ENCODE data around the gene C1orf35. TPM values are rescaled to one million over a fixed set of nuclear protein-coding genes. Genes with fewer than 3 reads are reported as not detected.

Gene C1orf35
- total RNA-seq, 1 donor from 2014 or later = 12.5 TPM

DNA sequence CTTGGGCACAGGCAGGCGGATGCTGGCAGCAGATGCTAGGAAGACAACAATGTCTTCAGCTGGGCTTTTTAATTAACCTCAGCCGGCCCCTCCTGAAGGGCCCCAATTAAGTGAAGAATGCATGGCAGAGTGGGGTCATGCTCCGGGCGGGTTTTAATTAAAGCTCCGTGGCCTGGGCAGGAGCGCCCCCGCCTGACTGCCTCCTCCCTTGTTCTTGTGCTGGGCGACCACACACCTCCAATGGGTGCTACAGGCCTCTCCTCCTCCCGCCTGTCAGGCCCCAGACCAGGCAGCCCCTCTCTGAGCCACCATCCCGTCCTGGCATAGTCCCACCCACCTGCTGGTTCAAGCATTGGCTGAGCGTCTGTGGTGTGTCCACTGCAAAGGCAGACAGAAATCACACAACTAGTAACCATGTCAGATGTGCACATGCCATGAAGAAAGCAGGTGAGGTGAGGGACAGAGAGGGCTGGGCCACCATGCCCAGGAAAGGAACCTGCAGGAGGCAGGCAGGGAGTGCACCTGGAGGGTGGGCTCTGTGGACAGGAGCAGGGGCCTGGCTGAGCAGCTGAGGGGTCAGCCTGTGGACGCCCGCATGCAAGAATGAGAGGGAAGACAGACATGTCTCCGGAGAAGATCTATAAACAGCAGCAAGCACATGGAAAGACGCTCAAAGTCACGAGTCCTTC lies 29.1 kb downstream of the C1orf35 start:
- H3K4me3 ChIP-seq = no peak overlapping the region
- no peaks in the 10 kb centered on the region for H3K36me3 ChIP-seq
- DNase-seq (peak; percentile 63), ATAC-seq (peak; percentile 39)
- H3K9me3 ChIP-seq = no peaks in the 10 kb centered on the region
- H3K27me3 ChIP-seq = no peaks in the 10 kb centered on the region
- H3K27ac ChIP-seq = no peak overlapping the region
- intact Hi-C loops (cut with DNase I) = no loop called here
- TF ChIP-seq, protein P1, sequence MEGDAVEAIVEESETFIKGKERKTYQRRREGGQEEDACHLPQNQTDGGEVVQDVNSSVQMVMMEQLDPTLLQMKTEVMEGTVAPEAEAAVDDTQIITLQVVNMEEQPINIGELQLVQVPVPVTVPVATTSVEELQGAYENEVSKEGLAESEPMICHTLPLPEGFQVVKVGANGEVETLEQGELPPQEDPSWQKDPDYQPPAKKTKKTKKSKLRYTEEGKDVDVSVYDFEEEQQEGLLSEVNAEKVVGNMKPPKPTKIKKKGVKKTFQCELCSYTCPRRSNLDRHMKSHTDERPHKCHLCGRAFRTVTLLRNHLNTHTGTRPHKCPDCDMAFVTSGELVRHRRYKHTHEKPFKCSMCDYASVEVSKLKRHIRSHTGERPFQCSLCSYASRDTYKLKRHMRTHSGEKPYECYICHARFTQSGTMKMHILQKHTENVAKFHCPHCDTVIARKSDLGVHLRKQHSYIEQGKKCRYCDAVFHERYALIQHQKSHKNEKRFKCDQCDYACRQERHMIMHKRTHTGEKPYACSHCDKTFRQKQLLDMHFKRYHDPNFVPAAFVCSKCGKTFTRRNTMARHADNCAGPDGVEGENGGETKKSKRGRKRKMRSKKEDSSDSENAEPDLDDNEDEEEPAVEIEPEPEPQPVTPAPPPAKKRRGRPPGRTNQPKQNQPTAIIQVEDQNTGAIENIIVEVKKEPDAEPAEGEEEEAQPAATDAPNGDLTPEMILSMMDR (IDR thresholded peaks at IDR 0.05) = no peak
- no peaks in the 10 kb centered on the region for H3K4me1 ChIP-seq

- no peak for ATAC-seq
- no peaks in the 10 kb centered on the region for H3K27me3 ChIP-seq
- H3K4me1 ChIP-seq = no peaks in the 10 kb centered on the region
- H3K27ac ChIP-seq = no peak overlapping the region
- H3K4me3 ChIP-seq = no peak overlapping the region
- TF ChIP-seq, protein P1 (IDR thresholded peaks at IDR 0.05) = no peak
- DNase-seq = peak; percentile 60
- H3K36me3 ChIP-seq = no peaks in the 10 kb centered on the region
- intact Hi-C loops (cut with DNase I) = no loop called here
- H3K9me3 ChIP-seq = no peaks in the 10 kb centered on the region
These were observed 29.9 kb downstream of the C1orf35 start for GRCh38 chr1:228073061-228073856.

DNA sequence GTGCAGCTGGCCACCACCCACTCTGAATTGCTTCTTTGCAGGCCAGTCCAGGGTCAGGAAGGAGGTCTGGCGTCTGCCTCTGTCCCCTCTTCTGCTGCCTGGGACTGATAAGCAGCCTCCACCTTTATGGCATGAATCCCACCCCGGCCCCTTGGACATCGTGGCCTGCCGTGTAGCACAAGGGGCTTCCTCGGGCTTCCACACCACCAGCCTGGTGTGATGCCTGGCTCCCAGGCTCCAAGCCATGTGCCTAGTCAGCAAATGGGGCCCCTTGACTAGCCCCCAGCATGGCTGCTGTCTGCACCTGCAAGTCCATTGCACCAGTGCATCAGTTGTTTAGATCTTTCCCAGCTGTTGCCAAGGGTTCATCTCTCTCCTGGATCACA lies 30.5 kb downstream of the C1orf35 start:
- no peaks in the 10 kb centered on the region for H3K36me3 ChIP-seq
- DNase-seq = peak; percentile 50
- no peaks in the 10 kb centered on the region for H3K9me3 ChIP-seq
- intact Hi-C loops (cut with DNase I) = no loop called here
- ATAC-seq = no peak
- H3K4me3 ChIP-seq = no peak overlapping the region
- TF ChIP-seq, protein P1 (IDR thresholded peaks at IDR 0.05) = no peak
- no peak overlapping the region for H3K27ac ChIP-seq
- no peaks in the 10 kb centered on the region for H3K27me3 ChIP-seq
- H3K4me1 ChIP-seq = no peaks in the 10 kb centered on the region

- Histone ChIP-seq H3K36me3 (no peaks in the 10 kb centered on the region), H3K4me3 (no peak overlapping the region), H3K9me3 (no peaks in the 10 kb centered on the region), H3K27ac (no peak overlapping the region), H3K4me1 (no peaks in the 10 kb centered on the region), H3K27me3 (peaks cover 4% of the 10 kb centered on the region)
- DNase-seq (peak; percentile 36), ATAC-seq (no peak)
- TF ChIP-seq, protein P1 (IDR thresholded peaks at IDR 0.05) = no peak
- intact Hi-C loops (cut with DNase I) = no loop called here
These were observed 31.1 kb downstream of the C1orf35 start for GRCh38 chr1:228071839-228072657.

DNA sequence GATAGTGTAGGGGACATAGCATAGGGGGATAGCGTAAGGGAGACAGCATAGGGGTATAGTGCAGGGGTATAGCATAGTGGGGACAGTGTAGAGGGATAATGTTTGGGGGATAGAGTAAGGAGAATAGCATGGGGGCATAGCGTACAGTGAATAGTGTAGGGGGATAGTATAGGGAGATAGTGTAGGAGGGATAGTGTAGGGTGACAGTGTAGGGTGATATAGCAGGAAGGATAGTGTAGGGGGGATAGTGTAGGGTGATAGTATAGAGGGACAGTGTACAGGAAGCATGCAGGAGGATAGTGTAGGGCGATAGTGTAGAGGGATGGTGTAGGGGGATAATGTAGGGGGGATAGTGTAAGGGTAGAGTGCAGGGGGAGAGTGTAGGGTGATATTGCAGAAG lies 32.3 kb downstream of the C1orf35 start:
- Histone ChIP-seq H3K27ac (no peak overlapping the region), H3K36me3 (no peaks in the 10 kb centered on the region), H3K4me1 (no peaks in the 10 kb centered on the region), H3K27me3 (peaks cover 15% of the 10 kb centered on the region), H3K4me3 (no peak overlapping the region), H3K9me3 (no peaks in the 10 kb centered on the region)
- ATAC-seq (no peak), DNase-seq (no peak)
- intact Hi-C loops (cut with DNase I) = no loop called here
- TF ChIP-seq, protein P1 (IDR thresholded peaks at IDR 0.05) = no peak
